ENCODE results near the gene FGF5.

FGF5 gene

DNA sequence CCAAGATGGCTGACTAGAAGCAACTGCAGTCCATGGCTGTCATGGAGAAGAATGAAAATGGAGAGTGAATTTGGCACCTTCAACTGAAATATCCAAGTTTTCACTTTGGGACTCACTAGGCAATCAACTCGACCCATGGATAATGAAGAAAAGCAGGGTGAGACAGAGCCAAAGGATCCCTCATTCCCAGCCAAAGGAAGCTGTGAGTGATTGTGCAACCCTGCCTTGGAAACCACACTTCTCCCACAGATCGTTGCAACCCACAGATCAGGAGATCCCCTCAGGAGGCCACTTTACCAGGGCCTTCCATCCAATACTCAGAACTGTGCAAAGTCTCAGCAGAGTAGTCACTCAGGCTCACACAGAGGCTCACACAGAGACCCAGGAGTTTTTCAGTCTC lies 73.6 kb downstream of the FGF5 start:
- no peak for DNase-seq (ENCODE audit: low spot score)

Measured in hepatic stellate cell (primary cell).